Activated CD4-positive, CD25-positive, alpha-beta regulatory T cell treated with anti-CD3 and anti-CD28 coated beads, Interleukin-2, amount 50 U/mL, for 16 hours (primary cell): Measurements from ENCODE around the gene WDFY1.

Experiments used
- DNase-seq: peaks from one replicate; pipeline ENCODE4 v3.0.0-alpha.2; 2020; ENCODE audit warnings: low read depth, low spot score

Gene WDFY1, protein sequence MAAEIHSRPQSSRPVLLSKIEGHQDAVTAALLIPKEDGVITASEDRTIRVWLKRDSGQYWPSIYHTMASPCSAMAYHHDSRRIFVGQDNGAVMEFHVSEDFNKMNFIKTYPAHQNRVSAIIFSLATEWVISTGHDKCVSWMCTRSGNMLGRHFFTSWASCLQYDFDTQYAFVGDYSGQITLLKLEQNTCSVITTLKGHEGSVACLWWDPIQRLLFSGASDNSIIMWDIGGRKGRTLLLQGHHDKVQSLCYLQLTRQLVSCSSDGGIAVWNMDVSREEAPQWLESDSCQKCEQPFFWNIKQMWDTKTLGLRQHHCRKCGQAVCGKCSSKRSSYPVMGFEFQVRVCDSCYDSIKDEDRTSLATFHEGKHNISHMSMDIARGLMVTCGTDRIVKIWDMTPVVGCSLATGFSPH

DNA sequence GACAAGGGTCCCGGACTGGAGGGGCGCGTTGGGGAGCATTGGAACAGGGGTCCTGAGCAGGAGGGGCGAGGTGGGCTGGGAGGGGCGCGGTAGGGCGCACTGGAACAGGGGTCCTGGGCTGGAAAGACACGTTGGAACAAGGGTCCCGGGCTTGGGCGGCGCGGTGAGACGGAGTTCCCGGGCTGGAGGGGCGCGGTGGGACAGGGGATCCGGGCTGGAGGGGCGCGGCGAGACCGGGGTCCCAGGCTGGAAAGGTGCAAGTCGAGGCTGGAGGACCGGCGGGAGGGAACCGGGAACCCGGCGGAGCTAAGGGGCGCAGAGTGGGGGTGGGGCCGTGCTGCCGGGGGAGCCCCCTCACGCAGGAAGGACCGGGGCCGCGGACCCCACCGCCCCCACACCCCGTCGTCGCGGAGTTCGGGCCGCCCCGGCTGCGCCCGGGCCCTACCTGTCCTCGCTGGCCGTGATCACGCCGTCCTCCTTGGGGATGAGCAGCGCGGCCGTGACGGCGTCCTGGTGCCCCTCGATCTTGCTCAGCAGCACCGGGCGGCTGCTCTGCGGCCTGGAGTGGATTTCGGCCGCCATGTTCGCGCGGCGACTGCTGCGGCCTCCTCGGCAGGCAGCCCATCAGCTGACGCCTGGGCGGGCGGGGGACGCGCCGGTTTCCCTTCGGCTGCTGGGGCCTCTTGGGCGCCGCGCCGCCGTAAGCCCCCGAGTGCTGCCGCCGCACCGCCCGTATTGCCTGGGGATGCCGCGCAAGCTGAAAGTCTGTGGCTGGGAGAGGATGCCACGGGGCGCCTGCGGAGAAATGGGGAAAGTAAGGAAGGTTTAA, at the start of gene WDFY1:
TSS of gene WDFY1 (minus strand) at position 633 of the 829 bp plus-strand sequence. CDS start at position 582, 51 bp downstream.
- peak; percentile 46 for DNase-seq

DNA sequence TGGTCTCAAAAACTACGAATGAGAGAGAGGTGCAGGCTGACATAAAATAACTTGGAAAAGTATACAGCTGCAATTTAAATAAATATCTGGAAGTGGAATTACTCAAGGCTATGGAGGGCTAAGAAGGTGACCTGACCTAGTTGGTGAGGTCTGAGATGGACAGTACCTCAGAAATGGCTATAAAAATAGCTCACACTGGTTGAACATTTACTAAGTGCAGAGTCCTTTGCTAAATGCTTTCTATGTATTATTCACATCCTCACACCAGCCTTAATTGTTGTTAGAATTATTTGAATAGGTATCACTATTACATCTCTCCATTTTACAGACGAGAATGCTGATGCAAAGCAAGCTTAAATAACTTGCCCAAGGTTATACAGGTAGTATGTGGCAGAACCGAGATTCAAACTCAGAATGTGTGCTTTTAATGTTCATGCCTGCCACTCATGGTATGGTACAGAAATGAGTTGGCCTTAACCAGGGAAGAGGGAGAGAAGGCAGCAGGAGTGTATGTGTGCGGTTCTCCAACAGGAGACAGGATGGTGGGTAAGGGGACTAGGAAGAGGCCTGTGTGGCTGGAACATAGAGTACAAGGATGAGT, 49.5 kb upstream of the WDFY1 start:
- no peak for DNase-seq

DNA sequence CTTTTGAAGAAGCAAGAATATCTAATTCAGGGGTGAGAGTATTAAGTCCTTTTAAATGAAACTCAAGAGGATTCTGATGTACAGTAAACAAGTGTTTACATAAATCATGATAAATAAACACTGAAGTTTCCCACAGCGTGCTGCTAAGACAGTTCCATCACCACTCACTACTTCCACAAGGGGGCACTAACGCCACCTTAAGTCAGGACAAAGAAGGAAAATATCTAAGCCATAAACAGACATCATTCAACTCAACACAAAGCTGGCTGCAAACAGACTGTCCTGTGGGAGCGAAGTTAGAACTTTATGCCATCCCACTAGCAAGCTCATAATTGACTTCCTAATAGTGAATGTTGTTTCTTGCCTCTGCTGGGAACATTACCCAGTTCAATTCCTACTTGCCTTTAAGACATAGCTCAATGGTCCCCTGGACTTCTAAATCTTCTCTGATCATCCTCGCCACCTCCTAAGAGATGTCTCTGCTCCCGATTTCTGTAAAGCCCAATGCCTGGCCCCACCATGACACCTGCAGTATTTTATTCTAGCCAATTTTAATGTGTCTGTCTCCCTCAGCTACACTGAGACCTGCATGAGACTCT, 48.6 kb upstream of the WDFY1 start:
- peak; percentile 23 for DNase-seq

DNA sequence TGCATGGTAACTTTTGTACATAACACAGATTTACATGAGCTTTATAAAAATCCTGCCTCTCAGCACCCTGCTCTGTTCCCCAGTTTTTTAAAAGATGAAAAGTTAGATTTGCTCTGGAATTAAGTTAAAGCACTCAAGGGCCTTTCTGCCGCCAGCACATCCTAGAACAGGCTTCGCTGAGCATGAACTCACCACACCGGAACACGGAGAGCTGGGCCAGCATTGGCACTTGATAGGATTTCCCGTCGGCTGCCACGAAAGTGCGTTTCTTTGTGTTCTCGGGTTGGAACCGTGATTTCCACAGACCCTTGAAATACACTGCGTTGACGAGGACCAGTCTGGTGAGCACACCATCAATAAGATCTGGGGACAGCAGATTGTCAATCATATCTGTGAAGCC, 46.5 kb upstream of the WDFY1 start:
- no peak for DNase-seq

DNA sequence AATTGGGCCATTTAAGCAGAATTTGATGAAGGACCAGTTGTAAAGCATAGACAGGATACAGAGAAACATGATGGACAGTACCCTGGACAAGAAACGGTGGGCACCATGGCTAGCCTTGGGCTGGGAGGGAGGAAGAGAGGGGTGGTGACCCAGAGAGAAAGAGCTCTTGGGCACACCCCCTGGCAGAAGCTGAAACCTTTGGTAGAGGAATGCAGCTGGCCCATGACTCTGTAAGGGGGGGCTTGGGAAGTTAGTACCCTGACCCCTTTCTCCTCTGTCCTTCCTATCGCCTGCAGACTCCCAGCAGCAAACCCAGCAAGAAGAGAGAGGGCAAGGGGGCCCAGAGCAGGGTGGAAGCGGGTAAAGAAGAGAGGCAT, 44.7 kb upstream of the WDFY1 start:
- no peak for DNase-seq

DNA sequence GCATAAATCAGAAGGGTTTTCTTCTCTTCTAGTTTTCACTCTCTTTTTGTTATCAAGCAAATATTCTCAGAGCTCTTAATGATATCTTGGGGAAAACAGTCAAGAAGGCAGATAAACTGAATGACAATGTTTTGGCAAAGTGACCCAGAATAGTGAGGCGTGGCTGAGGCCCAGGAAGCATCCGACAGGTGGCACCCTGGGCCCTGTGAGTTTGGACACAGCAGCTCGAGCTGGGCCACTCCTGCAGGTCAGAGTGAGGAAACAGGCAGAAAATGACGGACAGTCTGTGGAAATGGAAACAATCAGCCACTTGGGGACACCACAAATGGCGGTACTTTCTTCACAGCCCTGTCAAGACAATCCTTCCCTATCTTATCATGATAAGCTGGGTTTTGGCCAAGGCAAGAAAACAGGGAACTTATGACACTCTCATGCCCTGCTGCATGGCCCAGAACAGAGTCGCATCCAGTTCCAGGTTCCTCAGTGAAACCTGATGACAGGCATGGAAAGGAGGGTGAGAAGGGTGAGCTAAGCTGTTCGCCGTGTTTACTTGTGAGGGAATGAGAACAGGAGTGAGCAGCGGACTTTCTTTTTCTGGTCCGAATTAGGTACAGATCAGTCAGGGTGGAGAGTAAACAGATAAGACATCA, 44.2 kb upstream of the WDFY1 start:
- no peak for DNase-seq

DNA sequence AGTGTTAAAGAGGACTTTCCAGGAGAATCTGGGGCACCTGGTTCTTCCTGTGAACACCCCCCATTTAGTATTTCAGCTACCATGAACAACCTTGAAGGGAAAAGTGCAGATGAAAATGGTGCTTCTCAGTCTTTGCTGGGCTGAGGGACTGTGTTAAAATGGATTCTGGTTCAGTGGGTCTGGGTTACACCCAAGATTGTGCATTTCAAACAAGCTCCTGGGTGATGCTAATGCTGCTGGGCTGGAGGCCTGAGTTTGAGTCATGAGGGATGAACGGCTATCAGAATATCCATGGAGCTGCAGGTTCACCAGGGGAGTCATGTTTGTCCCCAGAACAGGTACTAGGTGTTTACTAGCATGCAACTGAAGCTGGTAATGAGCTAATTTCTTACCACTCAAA, 36.1 kb upstream of the WDFY1 start:
- no peak for DNase-seq

DNA sequence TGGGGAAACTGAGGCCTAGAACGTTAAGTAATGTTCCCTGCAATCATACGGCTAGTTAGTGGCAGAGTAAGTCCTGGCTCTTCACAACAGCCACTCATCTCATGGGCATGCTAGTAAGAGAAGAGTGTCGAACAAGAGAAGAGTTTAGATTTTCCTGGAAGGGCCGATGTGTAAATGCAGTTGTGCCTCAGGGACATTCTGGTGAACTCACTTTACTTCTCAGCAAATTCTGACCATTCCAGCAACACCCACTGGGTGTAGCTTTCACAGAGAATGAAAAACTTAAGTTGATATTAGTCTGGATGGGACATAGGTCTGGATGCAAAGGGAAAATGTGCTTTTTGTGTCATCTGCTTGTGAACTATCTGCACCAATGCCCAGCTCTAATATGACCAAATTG, 35.7 kb upstream of the WDFY1 start:
- DNase-seq = no peak

DNA sequence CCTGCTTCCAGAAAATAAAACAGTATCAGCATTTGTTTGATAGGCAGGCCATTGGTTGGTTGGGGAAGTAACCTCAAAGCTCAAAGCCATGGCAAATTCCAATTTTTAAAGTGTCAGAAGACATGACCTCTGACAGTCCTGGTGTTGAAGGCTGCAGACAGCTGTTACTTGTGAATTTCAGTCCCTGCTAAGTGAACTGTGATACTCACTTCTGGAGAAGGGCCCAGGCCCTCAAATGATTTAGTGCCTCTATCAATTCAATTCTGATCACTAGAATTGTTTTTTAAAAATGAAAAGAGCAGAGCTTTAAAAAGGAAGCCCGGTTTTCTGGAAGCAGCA, 35.2 kb upstream of the WDFY1 start:
- no peak for DNase-seq

DNA sequence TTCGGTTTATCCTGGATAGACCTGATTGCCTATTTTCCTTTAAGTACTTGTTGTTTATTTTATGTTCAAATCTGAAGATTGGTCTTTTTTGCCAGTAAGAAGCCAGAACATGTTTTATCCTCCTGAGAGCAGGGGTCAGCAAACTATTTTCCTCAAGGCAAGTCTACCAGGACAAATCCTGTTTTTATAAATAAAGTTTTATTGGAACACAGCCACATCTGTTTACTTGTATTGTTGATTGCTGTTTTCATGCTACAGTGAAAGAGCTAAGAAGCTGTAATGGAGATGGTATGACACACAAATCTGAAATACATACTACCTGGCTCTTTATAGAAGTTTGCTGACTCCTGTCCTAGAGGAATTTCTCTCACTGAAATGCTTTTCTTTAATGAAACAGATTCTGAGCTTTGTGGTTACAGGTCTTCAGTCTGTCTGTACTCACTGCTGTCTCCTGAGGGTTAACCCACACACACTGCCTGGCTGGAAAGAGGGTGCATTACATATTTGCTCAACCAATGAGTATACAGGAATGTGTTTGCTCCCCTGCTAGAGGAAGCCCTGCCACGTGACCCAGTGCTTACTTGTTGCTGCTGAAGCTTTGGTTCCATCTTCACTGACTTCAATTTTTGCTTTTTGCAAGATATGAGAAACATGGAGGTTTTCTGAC, 34.7 kb upstream of the WDFY1 start:
- no peak for DNase-seq

DNA sequence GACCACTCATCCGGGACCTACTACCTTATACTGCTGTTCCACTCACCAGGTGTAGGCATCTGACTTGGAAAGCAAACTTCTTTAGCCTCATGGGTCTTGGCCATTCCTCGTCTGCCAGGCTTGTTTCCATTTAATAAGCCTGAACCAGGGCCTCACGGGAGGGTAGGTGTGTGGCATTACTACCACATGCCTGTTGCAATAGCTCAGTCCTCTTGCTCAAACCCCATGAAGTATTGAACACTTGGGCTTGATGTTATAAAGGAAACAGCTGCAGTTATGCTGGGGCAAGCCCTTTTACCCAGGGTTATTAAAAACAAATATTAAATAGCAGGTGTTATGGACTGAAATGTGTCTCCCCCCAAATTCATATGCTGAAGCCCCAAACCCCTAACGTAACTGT, 33.3 kb upstream of the WDFY1 start:
- DNase-seq = no peak

DNA sequence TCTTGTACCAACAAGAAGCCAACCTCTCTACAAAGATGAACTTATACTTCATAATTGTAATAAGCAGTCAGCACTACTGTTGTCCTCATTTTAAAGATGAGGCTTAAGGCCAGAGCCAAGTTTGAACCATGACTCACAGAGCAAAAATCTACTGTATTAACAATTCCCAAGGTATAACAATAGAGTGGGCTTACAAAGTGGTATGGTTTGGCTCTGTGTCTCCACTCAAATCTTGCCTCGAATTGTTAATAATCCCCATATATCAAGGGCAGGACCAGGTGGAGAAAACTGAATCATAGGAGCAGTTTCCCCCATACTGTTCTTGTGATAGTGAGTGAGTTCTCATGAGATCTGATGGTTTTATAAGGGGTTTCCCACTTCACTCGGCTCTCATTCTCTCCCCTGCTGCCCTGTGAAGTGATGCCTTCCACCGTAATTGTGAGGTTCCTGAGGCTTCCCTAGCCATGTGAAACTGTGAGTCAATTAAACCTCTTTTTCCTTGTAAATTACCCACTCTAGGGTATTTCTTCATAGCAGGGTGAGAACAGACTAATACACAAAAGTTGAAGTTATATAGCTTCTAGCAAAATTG, 31.6 kb upstream of the WDFY1 start:
- no peak for DNase-seq

DNA sequence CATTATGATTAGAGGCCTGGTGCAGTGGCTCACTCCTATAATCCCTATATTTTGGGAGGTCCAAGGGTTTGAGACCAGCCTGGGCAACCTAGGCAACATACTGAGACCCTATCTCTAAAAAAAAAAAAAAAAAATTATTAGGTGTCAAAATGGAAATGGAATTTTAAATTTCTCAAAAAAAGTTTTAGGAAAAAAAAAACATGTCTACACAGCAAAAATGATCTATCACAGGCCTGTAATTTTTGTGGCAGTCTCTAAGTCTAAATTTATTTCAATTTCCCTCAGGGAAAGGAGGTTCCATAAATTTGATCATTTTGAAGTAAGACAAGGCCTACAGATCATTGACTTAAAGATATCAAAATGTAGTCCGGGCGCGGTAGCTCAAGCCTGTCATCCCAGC, 28.5 kb upstream of the WDFY1 start:
- DNase-seq = no peak

DNA sequence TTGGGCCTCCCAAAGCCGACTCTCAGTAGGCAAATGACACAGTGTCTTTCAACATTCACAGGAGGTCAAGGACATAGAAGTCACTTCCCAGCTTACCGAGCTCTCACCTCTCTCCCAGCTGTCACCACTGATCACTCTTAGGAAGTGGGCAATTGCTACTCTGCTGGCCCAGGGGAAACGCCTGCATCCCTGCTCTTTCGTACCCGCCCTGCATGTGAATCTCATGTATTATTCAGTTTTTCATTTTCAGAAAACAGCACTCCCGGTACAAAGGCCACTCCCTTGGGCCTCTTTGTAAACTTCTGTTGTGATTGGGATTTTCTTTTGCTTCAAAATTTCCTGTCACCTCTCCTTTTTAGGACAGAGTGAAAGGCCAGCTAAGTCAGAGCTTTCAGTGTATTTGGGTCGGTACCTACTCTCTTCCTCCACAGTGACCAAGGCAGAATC, 27.5 kb upstream of the WDFY1 start:
- no peak for DNase-seq

DNA sequence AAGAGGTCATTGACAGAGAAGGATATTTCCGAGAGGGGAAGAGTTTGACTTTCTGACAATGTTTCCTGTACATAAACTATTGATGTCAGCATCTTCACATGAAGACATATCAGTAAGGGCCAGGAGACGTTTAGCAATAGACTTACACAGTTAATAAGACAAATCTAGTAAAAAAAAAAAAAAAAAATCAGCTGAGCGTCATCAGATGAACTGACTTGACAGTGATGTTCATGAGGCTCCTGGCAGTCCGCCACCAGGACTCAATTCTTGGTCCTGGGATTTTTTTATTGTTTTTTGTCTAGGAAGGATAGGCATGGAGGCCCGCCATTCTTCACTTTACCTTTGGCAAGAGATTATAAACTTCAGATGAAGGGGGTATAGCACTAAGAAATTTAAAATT, 26.6 kb upstream of the WDFY1 start:
- DNase-seq = no peak

DNA sequence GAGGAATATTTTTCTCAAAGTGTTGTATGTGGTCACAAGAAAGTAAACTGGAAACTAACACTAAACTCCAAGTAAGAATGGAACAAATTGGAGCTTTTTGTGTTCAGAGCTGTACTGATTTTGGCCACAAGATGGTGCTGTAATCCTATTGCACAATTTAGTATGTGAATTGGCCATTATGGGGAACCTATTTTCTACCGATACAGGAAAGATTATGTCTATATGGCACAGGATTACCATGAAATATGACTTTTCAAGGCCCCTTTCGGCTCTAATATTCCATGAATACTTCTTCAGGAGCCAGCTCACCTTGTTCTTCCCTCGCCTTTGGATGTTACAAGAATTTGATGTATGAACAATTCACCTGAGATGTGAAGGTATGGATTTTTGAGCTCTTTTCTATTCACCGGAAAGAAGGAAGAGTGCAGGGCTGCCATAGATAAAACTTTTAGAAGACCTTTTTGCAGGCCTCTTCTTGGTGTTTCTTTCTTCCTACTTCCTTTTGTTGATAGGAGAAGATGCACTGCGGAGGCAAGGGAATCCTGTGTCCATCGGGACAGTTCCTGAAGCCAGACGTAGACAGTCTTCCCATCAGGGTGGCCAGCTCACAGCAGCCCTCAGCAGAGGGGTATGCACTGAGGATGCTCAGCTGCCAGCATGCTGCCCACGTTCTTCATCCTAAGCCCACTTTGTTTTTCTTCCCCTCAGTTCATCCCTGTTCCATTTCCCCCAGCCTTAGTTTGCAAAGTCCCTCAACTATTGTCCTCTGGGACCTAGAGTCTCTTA, 25.4 kb upstream of the WDFY1 start:
- DNase-seq = peak; percentile 38

DNA sequence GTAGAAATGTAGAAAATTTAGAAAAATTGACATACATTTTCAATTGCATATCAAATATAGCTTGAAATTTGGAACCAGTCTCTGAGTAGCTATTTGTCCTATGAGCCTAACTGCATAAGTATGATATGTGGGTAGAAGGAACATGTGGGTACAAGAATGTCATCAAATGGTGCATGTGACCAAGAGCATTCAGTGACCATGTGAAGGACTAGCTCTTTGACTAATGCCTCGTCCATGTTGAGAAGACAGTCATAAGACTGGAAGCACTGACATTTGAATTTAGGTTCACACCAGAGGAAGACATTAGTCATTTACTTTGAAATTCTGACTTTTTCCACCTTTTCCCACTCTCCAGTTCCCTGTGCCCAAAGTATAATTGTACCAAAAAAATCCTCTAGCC, 24.7 kb upstream of the WDFY1 start:
- no peak for DNase-seq

DNA sequence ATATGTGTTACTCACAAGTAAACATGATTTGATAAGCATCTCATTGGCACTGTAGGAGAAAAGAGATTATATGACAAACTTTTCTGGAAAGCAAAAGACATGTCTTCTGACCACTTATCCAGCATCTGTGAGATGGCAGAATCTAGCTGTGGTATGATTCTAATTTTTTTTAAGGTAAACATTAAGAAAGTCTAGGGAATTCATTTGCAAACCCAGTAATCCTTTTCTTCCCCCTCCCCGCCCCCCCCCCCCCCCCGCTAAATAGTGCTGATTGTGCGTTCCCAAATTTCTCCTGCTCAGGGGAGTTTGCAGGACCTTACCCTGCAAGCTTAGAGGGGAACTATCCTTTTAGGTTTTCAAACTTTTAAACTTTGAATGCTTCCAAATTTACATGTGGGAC, 24.2 kb upstream of the WDFY1 start:
- DNase-seq = no peak

DNA sequence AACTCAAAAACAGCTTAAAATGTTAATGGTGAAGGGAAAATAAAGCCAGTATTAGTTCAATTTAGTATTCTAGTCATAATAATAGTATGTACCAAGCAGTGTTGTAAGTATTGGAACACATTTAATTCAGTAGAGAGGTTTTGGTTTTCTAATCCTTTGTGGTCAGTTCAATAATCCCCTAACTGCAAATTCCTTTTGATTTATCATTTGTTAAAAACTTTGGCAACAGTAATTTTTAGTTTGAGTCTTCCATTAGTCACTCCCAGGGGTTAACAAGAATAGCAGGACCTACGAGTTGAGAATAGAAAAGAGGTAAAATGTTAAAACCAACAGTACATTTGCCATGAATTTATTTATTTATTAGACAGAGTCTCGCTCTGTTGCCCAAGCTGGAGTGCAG, 22.8 kb upstream of the WDFY1 start:
- DNase-seq = no peak

DNA sequence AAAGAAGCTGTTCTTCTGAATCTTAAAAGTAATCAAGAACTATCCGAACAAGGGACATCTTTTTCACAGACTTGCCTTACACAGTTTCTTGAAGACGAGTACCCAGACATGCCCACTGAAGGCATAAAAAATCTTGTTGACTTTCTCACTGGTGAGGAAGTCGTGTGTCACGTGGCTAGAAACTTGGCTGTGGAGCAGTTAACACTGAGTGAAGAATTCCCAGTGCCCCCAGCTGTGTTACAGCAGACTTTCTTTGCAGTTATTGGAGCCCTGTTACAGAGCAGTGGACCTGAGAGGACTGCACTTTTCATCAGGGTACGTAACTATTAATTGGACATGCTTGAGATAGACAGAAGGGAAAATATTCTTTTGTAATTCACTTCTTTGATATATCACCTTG, 14.6 kb upstream of the WDFY1 start:
- no peak for DNase-seq
